GDM1 (cell line): ENCODE measurements around the gene SLMAP.

ENCODE experiments used
- DNase-seq: peaks from one replicate; lab custom pipeline; 2025; lab: John Stamatoyannopoulos, UW

The SLMAP gene

GRCh38 chr3:57755741-57756527 is at the start of gene SLMAP:
TSS of gene SLMAP (plus strand) at chr3:57756309. CDS start at chr3:57757652, 1,343 bp downstream.
- peak; percentile 90 for DNase-seq

GRCh38 chr3:57706462-57706861 is 49.6 kb upstream of the SLMAP start:
- DNase-seq, result no peak

GRCh38 chr3:57709031-57709430 is 47.1 kb upstream of the SLMAP start:
- no peak for DNase-seq

GRCh38 chr3:57709559-57709958 is 46.5 kb upstream of the SLMAP start:
- DNase-seq, result no peak

- no peak for DNase-seq
These were observed 40.4 kb upstream of the SLMAP start for GRCh38 chr3:57715686-57716085.

- no peak for DNase-seq
These were observed 38.8 kb upstream of the SLMAP start for GRCh38 chr3:57717205-57717868.

GRCh38 chr3:57718118-57718517 is 38.0 kb upstream of the SLMAP start:
- DNase-seq, result no peak

GRCh38 chr3:57726397-57726796 is 29.7 kb upstream of the SLMAP start:
- no peak for DNase-seq

GRCh38 chr3:57727106-57727505 is 29.0 kb upstream of the SLMAP start:
- DNase-seq, result no peak

GRCh38 chr3:57729334-57730045 is 26.6 kb upstream of the SLMAP start:
- DNase-seq, result no peak

- no peak for DNase-seq
These were observed 25.4 kb upstream of the SLMAP start for GRCh38 chr3:57730682-57731081.

GRCh38 chr3:57731311-57731710 is 24.8 kb upstream of the SLMAP start:
- no peak for DNase-seq

GRCh38 chr3:57733790-57734189 is 22.3 kb upstream of the SLMAP start:
- no peak for DNase-seq

GRCh38 chr3:57735405-57735804 is 20.7 kb upstream of the SLMAP start:
- DNase-seq, result no peak

- DNase-seq, result no peak
These were observed 18.3 kb upstream of the SLMAP start for GRCh38 chr3:57737840-57738239.

GRCh38 chr3:57738391-57738790 is 17.7 kb upstream of the SLMAP start:
- DNase-seq, result no peak

GRCh38 chr3:57740027-57740426 is 16.1 kb upstream of the SLMAP start:
- DNase-seq, result no peak

- no peak for DNase-seq
These were observed 12.6 kb upstream of the SLMAP start for GRCh38 chr3:57743496-57743895.

GRCh38 chr3:57745101-57745500 is 11.0 kb upstream of the SLMAP start:
- DNase-seq, result no peak

GRCh38 chr3:57746156-57747010 is 9.7 kb upstream of the SLMAP start:
- DNase-seq, result no peak

- DNase-seq, result no peak
These were observed 6.6 kb upstream of the SLMAP start for GRCh38 chr3:57749542-57749941.

GRCh38 chr3:57752307-57752706 is 3.8 kb upstream of the SLMAP start:
- no peak for DNase-seq
